GOT3 (cell line): ENCODE data around the gene EYA2.
"Not testable (repeated sequence)": the region's sequence is repeated elsewhere in the genome, so short reads cannot be mapped to it uniquely, and the experiment has no call there.

Source experiments
- DNase-seq: peaks from one replicate; lab custom pipeline; 2025; ENCODE audit warnings: mixed read lengths; lab: John Stamatoyannopoulos, UW

The EYA2 gene

GRCh38 chr20:46955601-46956556 is 61.2 kb downstream of the EYA2 start:
- no peak for DNase-seq

DNA sequence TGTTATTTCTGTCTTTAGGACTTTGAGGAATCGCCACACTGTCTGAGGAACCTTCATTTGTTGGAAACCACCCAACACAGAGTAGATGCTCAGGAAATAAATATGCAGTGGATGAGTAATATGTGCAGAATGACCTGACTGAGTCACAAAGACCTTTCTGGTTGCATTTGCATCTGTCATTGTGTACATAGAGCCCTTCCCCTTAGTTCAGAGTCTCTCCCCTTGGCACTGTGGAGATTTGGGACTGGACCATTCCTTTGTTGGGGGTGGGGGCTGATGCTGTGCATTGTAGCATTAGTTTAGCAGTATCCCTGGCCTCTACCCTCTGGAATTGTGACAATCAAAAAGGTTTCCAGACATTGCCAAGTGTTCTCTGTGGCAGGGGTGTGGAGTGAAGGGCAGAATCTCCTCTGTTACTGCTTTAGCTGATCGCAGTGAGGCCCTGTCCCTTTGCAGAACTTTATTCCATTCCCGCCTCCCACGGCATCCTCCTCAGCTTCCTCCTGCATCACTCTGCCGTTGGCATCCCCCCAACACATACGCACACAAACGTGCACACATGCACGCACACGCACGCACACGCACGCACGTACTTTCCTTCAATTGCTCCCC is 64.5 kb downstream of the EYA2 start:
- DNase-seq = no peak

DNA sequence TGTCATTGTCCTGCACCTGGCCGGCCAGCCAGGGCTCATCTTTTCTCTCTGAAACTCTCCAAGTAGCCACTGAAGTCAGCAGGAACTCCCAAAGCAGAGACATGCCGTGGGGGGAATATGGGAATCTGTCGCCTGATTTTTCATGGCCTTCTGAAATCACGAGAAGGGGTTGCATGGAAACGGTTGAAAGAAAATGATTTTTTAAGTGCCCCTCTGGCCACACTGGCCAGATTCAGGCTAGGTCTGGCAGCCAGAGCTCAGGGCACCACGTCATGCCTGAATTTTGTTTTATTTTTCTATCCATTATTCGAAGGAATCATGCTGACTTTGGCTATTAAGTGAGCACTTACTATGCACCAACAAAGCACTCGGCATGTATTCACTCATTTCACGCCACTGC is 65.2 kb downstream of the EYA2 start:
- no peak for DNase-seq

DNA sequence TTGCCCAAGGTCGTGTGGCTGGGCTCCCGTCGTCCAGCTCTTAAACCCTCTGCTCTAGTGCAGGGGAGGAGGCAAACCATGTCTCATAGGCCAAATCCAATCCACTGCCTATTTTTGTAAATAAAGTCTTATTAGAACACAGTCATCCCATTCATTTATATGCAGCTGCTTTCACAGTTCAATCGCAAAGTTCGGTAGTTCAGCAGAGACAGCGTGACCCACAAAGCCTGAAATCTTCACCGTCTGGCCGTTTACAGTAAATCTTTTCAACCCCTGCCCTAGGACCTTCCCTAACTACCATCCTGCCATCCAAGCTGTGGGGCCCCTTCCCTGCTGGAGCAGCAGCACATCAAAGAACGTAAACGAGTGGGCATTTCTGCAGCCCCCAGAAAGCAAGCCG is 65.9 kb downstream of the EYA2 start:
- no peak for DNase-seq

DNA sequence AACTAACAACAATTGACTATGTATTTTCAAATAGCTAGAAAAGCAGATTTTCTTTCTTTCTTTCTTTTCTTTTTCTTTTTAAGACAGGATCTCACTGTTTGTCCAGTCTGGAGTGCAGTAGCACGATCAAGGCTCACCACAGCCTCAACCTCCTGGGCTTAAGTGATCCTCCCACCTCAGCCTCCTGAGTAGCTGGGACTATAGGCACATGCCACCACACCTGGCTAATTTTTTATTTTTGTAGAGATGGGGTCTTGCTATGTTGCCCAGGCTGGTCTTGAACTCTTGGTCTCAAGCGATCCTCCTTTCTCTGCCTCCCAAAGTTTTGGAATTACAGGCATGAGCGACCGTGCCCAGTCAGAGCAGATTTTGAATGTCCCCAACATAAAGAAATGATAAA is 67.3 kb downstream of the EYA2 start:
- not testable (repeated sequence) for DNase-seq

DNA sequence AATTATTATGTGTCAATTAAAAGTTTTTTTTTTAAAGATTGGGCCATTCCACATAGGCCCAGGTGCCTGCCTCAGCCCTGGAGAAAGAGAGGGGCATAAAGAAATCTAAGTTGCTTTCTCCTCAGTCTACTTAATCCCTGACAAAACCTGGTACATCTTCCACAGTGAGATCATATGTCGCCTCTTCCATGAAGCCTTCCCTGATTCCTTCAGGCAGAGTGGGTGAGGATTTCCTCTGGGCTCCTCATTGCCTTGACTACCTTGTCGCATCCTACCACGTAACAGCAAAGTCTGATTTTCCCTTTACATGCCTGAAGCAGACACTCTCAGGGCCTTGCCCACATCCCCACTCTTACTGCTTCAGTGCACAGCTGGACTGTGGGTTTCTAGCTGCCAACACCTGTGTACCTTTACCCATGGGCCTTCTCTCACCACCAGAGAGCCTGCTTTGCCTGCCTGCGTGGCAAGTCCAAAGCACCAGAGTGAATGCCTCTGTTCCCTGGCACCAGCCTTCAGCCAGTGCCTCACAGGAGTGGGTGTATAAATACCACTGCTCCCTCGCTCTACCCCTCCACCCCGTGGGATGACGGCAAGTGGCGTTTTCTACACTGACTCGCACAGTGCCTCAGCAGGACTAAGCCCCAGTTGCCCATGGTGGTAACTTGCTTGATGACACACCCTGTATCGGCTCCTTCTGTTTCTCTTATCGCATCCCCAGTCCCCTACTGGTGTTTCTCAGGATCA is 68.0 kb downstream of the EYA2 start:
- no peak for DNase-seq

DNA sequence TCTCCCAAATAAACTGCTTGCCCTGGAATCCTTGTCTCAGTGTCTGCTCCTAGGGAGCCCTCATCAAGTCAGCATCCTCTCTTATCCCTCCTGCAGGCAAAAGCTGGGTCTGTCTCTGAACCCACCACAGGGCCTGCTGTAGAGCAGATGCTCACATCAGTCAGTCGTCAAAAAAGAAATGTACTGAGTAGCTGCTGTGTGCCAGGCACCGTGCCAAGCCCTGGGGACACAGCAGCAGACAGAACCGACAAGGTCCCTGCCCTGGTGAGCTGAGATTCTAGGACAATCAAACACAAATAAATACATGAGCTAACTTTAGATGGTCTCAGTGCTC is 68.5 kb downstream of the EYA2 start:
- DNase-seq = no peak

DNA sequence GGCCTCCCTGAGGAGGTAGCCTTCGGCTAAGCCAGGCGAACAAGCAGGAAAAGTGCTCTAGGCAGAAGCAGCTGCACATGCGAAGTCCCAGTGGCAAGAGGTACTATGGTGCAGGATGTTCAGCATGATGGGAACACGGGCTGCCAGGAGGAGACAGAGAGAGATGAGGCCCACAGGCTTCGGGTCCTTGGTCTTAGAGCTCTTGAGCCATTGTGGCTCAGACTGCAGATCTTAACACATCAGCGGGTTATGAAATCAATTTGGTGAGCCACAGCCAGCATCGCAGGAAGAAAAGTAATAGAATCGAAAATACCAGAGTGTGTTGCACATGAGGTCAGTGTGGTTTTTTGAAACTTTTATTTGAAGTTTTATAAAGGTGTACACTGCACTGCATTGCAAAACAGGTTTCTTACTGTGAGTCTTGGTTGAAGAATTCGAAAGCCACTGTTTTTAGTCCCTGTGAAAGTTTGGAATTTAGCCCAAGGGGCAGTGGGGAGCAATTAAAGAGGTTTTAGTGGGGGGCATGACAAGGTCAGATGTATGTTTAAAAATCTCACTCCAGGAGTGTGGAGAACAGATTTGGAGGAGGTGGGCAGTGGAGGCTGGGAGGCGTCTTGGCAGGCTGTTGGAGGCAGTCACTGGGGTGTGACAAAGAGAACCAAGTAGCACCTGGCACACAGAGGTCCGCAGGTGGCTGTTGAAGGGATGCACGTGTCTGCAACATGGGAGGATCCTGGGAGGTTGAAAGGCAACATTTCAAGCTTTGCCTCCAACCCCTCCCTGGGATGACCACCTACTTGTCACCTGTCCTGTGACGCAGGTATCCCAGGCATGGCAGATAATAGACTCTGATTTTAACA is 69.3 kb downstream of the EYA2 start:
- DNase-seq = no peak

DNA sequence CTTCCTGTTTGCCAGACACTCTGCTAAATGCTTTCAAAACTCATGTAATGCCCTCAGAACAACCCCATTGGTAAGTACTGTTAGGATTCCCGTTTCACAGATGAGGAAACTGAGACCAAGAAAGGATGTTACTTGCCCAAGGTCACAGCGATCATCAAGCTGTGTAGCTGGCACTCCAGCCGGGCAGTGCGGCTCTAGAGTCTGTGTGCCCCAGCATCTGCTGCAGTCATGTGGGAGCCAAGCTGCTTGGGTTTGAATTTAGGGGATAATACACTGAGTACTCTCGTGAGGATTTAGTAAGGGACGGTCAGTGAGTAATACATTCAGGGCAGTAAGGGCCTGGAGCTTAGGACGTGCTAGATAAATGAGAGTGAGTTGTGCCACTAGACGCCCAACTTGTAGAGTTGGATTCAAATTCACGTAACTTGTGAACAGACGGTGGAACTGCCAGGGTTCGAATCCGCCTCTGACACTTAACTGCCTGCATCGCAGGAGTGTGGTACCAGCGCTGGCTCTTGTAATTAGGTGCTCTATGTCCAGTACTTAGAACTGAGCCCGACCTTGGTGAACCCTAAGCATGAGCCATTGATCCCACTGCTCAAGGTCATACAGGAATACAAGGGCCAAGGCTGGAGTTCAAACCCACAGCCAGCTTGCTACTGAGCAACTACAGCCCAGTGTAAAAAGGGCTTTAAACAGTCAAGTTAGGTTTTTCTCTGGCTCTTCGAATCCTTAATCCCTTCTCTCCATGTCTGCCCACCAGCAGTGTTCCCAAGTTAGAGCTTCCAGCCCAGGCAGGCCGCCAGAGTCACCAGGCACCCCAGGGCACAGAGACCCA is 70.2 kb downstream of the EYA2 start:
- no peak for DNase-seq

DNA sequence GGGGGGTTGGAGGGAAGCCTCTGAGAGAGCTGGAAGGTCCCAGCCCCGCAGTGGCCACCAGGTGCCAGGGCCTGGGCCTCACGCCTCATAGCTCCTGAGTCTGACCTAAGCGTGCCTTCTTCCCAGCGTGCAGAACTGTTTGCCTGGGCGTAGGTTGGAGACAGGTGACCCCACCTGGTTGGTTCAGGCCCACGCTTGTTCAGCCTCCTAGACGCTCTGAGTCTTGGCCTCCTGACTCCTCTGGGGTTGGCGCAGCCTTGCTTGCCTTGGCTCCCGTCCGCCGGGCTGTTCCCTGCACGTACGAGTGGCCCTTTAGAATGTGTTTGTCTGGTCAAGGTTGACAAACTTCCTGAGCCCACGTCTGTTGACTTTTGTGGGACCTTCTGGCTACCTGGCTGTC is 70.8 kb downstream of the EYA2 start:
- DNase-seq = no peak

DNA sequence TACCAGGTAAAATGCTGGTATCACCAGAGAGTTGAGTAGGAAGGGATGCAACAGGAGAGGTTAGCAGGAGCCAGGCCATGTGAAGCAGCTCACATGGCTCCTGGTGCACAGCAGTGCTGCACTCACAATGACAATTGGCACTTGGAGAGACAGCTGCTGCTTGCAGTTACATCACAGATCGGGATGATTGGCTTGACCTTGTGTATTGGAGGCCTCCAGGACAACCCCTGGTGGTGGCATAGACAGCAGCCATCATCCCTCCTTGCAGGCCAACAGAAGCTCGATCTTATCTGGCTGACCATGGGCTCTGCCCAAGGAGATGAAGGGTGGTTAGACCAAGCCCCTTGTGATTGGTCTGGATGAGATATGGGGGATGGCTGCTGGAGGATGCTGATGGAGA is 73.0 kb downstream of the EYA2 start:
- no peak for DNase-seq

GRCh38 chr20:46970937-46971630 is 76.4 kb downstream of the EYA2 start:
- DNase-seq = no peak

- no peak for DNase-seq
These were observed 79.1 kb downstream of the EYA2 start for GRCh38 chr20:46973766-46974165.

DNA sequence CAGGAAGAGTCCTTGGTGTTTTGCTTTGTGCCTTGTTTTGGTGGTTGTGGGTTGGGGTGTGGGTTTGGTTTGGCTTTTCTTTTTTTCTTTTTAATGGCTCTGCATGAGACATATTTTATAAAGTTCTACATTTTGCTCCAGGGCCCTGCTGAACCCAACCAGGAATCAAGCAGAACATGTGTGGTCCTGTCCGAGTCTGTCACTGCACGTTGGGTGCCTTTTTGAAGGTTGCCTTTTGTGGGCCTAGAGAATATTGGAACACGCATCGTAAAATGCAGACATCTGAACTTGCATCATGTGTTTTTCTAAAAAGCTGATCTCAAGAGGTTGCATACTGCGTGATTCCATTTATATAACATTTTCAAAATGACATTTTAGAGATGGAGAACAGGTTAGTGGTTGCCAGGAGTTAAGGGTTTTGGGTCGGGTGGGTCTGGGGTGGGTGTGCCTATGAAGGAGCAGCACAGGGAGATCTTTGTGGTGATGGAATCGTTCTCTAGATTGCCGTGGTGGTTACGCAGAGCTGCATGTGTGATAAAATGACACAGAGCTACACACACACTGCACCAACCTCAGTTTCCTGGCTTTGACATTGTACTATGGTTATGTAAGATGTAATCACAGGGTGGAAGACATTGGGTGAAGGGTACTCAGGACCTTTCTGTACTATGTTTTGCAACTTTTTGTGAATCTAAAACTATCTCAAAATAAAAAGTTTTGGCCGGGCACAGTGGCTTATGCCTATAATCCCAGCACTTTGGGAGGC is 80.2 kb downstream of the EYA2 start:
- DNase-seq = no peak

DNA sequence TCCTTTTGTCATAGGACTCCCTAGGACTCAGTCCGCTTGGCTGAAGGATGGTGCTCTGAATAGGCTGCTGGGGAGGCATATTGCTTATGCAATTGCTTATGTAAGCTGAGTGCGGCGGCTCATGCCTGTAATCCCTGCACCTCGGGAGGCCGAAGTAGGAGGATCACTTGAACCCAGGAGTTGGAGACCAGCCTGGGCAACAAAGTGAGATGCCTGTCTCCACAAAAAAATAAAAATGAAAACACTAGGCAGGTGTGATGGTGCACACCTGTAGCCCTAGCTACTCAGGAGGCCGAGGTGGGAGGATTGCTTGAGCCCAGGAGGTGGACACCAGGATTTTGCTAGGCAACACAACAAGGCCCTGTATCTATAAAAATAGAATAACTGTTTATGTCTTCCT is 81.3 kb downstream of the EYA2 start:
- DNase-seq = no peak

DNA sequence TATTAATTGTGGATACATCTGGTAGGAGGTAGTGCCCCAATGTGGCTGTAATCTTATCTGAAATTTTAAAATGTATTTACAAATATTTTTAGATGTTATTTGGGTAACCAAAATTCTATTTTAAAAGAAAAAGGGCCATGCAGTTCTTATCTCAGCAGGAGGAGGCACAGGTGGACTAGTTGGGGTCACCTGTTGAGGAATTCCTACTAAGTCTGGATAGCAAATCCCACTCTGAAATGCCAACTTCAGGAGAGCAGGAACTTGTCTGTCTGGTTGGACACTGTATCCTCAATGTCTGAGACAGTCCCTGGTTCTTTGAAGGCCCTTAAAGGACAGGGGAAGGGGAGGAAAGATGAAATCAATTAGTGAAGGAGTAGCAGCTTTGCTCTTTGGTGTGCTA is 82.6 kb downstream of the EYA2 start:
- DNase-seq = no peak

GRCh38 chr20:46977909-46978588 is 83.4 kb downstream of the EYA2 start:
- no peak for DNase-seq

DNA sequence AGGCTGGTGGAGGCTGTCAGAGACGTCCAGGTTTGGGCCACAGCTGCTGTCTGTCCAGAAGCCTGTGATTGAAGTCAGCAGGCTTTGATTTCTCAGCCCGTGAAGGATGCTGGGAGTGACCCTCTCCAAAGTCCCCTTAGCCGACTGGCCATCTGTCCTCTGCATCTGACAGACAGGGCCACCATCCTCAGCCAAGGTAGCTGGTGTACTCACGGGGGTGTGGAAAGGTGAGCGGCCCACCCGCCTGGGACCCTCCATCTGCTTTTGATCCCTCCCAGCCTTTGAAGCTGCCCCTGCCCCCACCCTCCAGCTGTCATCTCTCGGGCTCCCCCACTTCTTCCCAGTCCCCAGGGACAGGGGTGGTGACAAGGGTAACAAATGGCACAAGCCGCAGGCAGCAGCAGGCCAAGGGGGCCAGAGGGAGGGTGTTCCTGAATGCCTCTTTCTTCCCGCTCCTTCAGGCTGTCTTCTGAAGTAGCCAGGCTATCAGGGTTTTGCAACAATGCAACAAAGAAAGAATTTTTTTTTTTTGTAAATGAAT is 84.4 kb downstream of the EYA2 start:
- no peak for DNase-seq
